HCT116 (cell line): ENCODE results near the gene TP53. TPM values are rescaled to one million over a fixed set of nuclear protein-coding genes. Genes with fewer than 3 reads are reported as not detected.

ENCODE experiments used
- ATAC-seq: fragments of 200-7000 bp; cut with Tn5 transposase; 2 replicates; pipeline ENCODE4 v1.9.1; 2020; ENCODE audit warnings: mild to moderate bottlenecking, moderate library complexity
- BruUV-seq: library from RNA; stranded (reverse); fragments of 400-500 nt; replicated peaks from 2 replicates; lab custom pipeline; 2021; lab: Mats Ljungman, UMichigan
- CTCF ChIA-PET: fragments of 300-600 bp; sonication (Branson Sonifier 250); formaldehyde crosslinking; loops from one replicate; lab custom pipeline; 2021; ENCODE audit warnings: antibody characterized with exemption; lab: Charles Lee
- POLR2A ChIA-PET: fragments of 300-600, 350-600 bp; sonication (Branson Sonifier 250); formaldehyde crosslinking; loops from one replicate; lab custom pipeline; 2021; ENCODE audit warnings: antibody characterized with exemption; lab: Charles Lee
- RAD21 ChIA-PET, 2 experiments: fragments of 300-600 bp; sonication (Branson Sonifier 250); formaldehyde crosslinking; loops; one replicate each; lab custom pipeline; 2023; ENCODE audit warnings: low total read pairs in 2 of 2; ENCODE audit not compliant: uncharacterized antibody in 2 of 2, unreplicated experiment in 2 of 2, low non-redundant PET in 1 of 2; lab: Charles Lee
- DNase-seq: peaks from one replicate; pipeline ENCODE4 v3.0.0-alpha.2; 2010; ENCODE audit warnings: low read depth, low spot score
- H2AFZ ChIP-seq: fragments of 200-600 bp; shearing (Covaris generic), sonication (generic); 2 replicates; pipeline ENCODE4 v1.6.1; 2017; ENCODE audit warnings: low read depth, mixed run types, mixed read lengths, antibody characterized with exemption, low read length; ENCODE audit not compliant: poor library complexity, severe bottlenecking
- H3K27ac ChIP-seq: 2 replicates; pipeline ENCODE4 v1.5.1; 2012; ENCODE audit warnings: low read depth, low read length
- H3K27me3 ChIP-seq: fragments of 200-600 bp; sonication (generic); 2 replicates; pipeline ENCODE4 v1.6.1; 2016; ENCODE audit warnings: mixed run types, low read length, mixed read lengths; ENCODE audit not compliant: insufficient read depth
- H3K36me3 ChIP-seq, 2 experiments: fragments of 200-500 bp in 1 of 2; fragments of 200-600 bp in 1 of 2; sonication (Bioruptor generic) in 1 of 2; sonication (generic) in 1 of 2; 2 replicates each; pipeline versions ENCODE4 v1.5.1 to v1.6.1; 2014 to 2016; ENCODE audit warnings: low read length in 2 of 2, inconsistent platforms in 1 of 2, mixed read lengths in 1 of 2, mixed run types in 1 of 2; ENCODE audit not compliant: insufficient read depth in 2 of 2, control insufficient read depth in 1 of 2
- H3K4me1 ChIP-seq, 2 experiments: fragments of 200-600 bp in 1 of 2; sonication (generic) in 1 of 2; 2 replicates each; pipeline versions ENCODE4 v1.5.1 to v1.6.1; 2012 to 2017; ENCODE audit warnings: low read length in 2 of 2, inconsistent platforms in 1 of 2, mild to moderate bottlenecking in 1 of 2, mixed read lengths in 1 of 2, mixed run types in 1 of 2, moderate library complexity in 1 of 2; ENCODE audit not compliant: insufficient read depth in 2 of 2, control insufficient read depth in 1 of 2
- H3K4me2 ChIP-seq: fragments of 200-600 bp; sonication (generic); 2 replicates; pipeline ENCODE4 v1.6.1; 2017; ENCODE audit warnings: mixed run types, low read length, mixed read lengths
- H3K4me3 ChIP-seq, 2 experiments: fragments of 200-600 bp in 1 of 2; sonication (generic) in 1 of 2; replicated peaks in 1 of 2; 2 replicates each; pipeline ENCODE4 v1.5.1; 2011 to 2016; ENCODE audit warnings: low read length in 2 of 2, control low read depth in 1 of 2, low read depth in 1 of 2, mild to moderate bottlenecking in 1 of 2, mixed read lengths in 1 of 2, mixed run types in 1 of 2
- H3K79me2 ChIP-seq: fragments of 200-600 bp; sonication (generic); 2 replicates; pipeline ENCODE4 v1.6.1; 2017; ENCODE audit warnings: mild to moderate bottlenecking, mixed run types, low read length, moderate library complexity, mixed read lengths; ENCODE audit not compliant: insufficient read depth
- H3K9ac ChIP-seq: fragments of 200-600 bp; sonication (generic); 2 replicates; pipeline ENCODE4 v1.6.1; 2016; ENCODE audit warnings: low read length, mixed read lengths
- H3K9me2 ChIP-seq: fragments of 200-600 bp; sonication (generic), shearing (Covaris generic); 2 replicates; pipeline ENCODE4 v1.6.1; 2017; ENCODE audit warnings: mixed run types, mild to moderate bottlenecking, moderate library complexity; ENCODE audit not compliant: insufficient read depth
- H3K9me3 ChIP-seq, 2 experiments: fragments of 200-500 bp in 1 of 2; fragments of 200-600 bp in 1 of 2; sonication (Bioruptor generic) in 1 of 2; sonication (generic) in 1 of 2; 2 replicates each; pipeline ENCODE4 v1.6.1; 2014 to 2017; ENCODE audit warnings: low read length in 2 of 2, mixed read lengths in 2 of 2, inconsistent platforms in 1 of 2, low read depth in 1 of 2, mild to moderate bottlenecking in 1 of 2, mixed run types in 1 of 2, moderate library complexity in 1 of 2; ENCODE audit not compliant: control insufficient read depth in 1 of 2, insufficient read depth in 1 of 2
- H4K20me1 ChIP-seq: fragments of 200-600 bp; sonication (generic), shearing (Covaris generic); 2 replicates; pipeline ENCODE4 v1.6.1; 2017; ENCODE audit warnings: mixed run types, mild to moderate bottlenecking, moderate library complexity; ENCODE audit not compliant: insufficient read depth
- ATF3 ChIP-seq: IDR thresholded peaks from 2 replicates; pipeline ENCODE4 v1.6.1; 2012
- CEBPB ChIP-seq: IDR thresholded peaks from 2 replicates; pipeline ENCODE4 v1.6.1; 2012; ENCODE audit warnings: low read depth
- ELF1 ChIP-seq: IDR thresholded peaks from 2 replicates; pipeline ENCODE4 v1.6.1; 2012; ENCODE audit warnings: low read depth, borderline replicate concordance
- EZH2 ChIP-seq: fragments of 200-600 bp; sonication (generic); IDR thresholded peaks from 2 replicates; pipeline ENCODE4 v1.6.1; 2017; ENCODE audit warnings: antibody characterized with exemption, mixed run types
- MAX ChIP-seq: IDR thresholded peaks from 2 replicates; pipeline ENCODE4 v1.6.1; 2012
- RAD21 ChIP-seq: IDR thresholded peaks from 2 replicates; pipeline ENCODE4 v1.6.1; 2012; ENCODE audit warnings: low read depth, mild to moderate bottlenecking
- REST ChIP-seq: IDR thresholded peaks from 2 replicates; pipeline ENCODE4 v1.6.1; 2012; ENCODE audit warnings: low read depth
- SP1 ChIP-seq: IDR thresholded peaks from 2 replicates; pipeline ENCODE4 v1.6.1; 2012; ENCODE audit warnings: low read depth
- TCF7L2 ChIP-seq: IDR thresholded peaks from 2 replicates; pipeline ENCODE4 v1.7.0; 2011; ENCODE audit warnings: borderline replicate concordance, inconsistent platforms; ENCODE audit not compliant: insufficient read depth, insufficient read length; ENCODE audit errors: extremely low read depth
- ZFX ChIP-seq: fragments of 450-650 bp; IDR thresholded peaks from 2 replicates; pipeline ENCODE4 v1.6.1; 2017
- ZNF274 ChIP-seq: fragments of 200-500 bp; sonication (Bioruptor generic); IDR thresholded peaks from 2 replicates; pipeline ENCODE4 v1.6.1; 2014; ENCODE audit warnings: mild to moderate bottlenecking, low read depth, low read length, inconsistent platforms
- intact Hi-C: fragments of 100-400 bp; cut with micrococcal nuclease; formaldehyde crosslinking; loops from 2 replicates; pipeline ENCODE4 v1.10.0; 2022
- total RNA-seq: library from RNA; stranded (reverse); gene quantifications from one replicate; pipeline ENCODE4 v1.2.1, GENCODE V29; 2021; ENCODE audit not compliant: unreplicated experiment

Gene TP53
- total RNA-seq, 1 experiment from 2014 or later: 110 TPM

GRCh38 chr17:7706631-7707354, 19.5 kb upstream of the TP53 start (continued):
- no peak for TF ChIP-seq CEBPB
- TF ChIP-seq ZNF274: no peak

- Histone ChIP-seq H3K9me3 (no peaks in the 10 kb centered on the region), H3K36me3 (peaks cover 3 to 5% of the 10 kb centered on the region in 2 experiments; a peak in 1 of 4 replicates), H3K4me2 (no peak overlapping the region), H3K27me3 (no peaks in the 10 kb centered on the region), H3K79me2 (no peaks in the 10 kb centered on the region), H3K9me2 (0 out of 2 replicates have a peak, but pooled peaks cover under 1% of the 10 kb centered on the region), H3K4me1 (peaks cover 0 to 15% of the 10 kb centered on the region in 2 experiments; a peak in 1 of 4 replicates), H3K9ac (no peak overlapping the region), H4K20me1 (no peaks in the 10 kb centered on the region), H2AFZ (no peak overlapping the region), H3K4me3 (no peak overlapping the region), H3K27ac (no peak overlapping the region)
- no peak for TF ChIP-seq TCF7L2
- no peak for TF ChIP-seq ELF1
- TF ChIP-seq REST: no peak
- no peak for TF ChIP-seq RAD21
- TF ChIP-seq MAX: no peak
- no peak for TF ChIP-seq ZFX
- TF ChIP-seq SP1: no peak
- TF ChIP-seq ATF3: no peak
- no peak for TF ChIP-seq EZH2
- ATAC-seq (no peak), DNase-seq (no peak)
- CTCF ChIA-PET: no interaction called here
- BruUV-seq: no TSS peak
- intact Hi-C loops: no loop called here
- RAD21 ChIA-PET: no interaction called here
- POLR2A ChIA-PET: interaction anchor here (1.2 kb wide), 3 partner anchors 11 to 19 kb away, joined by 3 to 4 read pairs (median 4); partner anchors contain the start of gene TP53
Measured at GRCh38 chr17:7705269-7706255, 18.3 kb upstream of the TP53 start.
